Measurements from ENCODE around the gene ALG12. TPM values are rescaled to one million over a fixed set of nuclear protein-coding genes. Genes with fewer than 3 reads are reported as not detected.

ALG12 gene
- total RNA-seq, 1 donor from 2014 or later = 18.7 TPM

- H3K4me3 ChIP-seq (ENCODE audit: low read depth, low read length) = no peak overlapping the region
- DNase-seq (ENCODE audit: low read depth) = peak; percentile 51
- no peaks in the 10 kb centered on the region for H3K27me3 ChIP-seq (ENCODE audit: control insufficient read depth, insufficient read depth, low read length)
- TF ChIP-seq CTCF (IDR thresholded peaks at IDR 0.05; ENCODE audit: insufficient read depth, low read length, severe bottlenecking) = no peak
- FAIRE-seq = peak; percentile 82
- H3K36me3 ChIP-seq (ENCODE audit: control insufficient read depth, insufficient read depth, low read length) = no peaks in the 10 kb centered on the region
Measured at GRCh38 chr22:49951986-49952896, 34.0 kb upstream of the ALG12 start.

- Histone ChIP-seq H3K4me3 (ENCODE audit: low read depth, low read length) (no peak overlapping the region), H3K36me3 (ENCODE audit: control insufficient read depth, insufficient read depth, low read length) (no peaks in the 10 kb centered on the region), H3K27me3 (ENCODE audit: control insufficient read depth, insufficient read depth, low read length) (no peaks in the 10 kb centered on the region)
- DNase-seq (ENCODE audit: low read depth) (no peak), FAIRE-seq (no peak)
- no peak for TF ChIP-seq CTCF (IDR thresholded peaks at IDR 0.05; ENCODE audit: insufficient read depth, low read length, severe bottlenecking)
Measured at GRCh38 chr22:49951678-49951985, 33.4 kb upstream of the ALG12 start.

- FAIRE-seq = no peak
- no peaks in the 10 kb centered on the region for H3K27me3 ChIP-seq (ENCODE audit: control insufficient read depth, insufficient read depth, low read length)
- no peak overlapping the region for H3K4me3 ChIP-seq (ENCODE audit: low read depth, low read length)
- no peak for TF ChIP-seq CTCF (IDR thresholded peaks at IDR 0.05; ENCODE audit: insufficient read depth, low read length, severe bottlenecking)
- DNase-seq (ENCODE audit: low read depth) = peak; percentile 82
- H3K36me3 ChIP-seq (ENCODE audit: control insufficient read depth, insufficient read depth, low read length) = no peaks in the 10 kb centered on the region
Measured at GRCh38 chr22:49951000-49951677, 32.9 kb upstream of the ALG12 start.

GRCh38 chr22:49950396-49950994 lies 32.3 kb upstream of the ALG12 start:
- DNase-seq (ENCODE audit: low read depth) (no peak), FAIRE-seq (no peak)
- no peak overlapping the region for H3K4me3 ChIP-seq (ENCODE audit: low read depth, low read length)
- no peaks in the 10 kb centered on the region for H3K36me3 ChIP-seq (ENCODE audit: control insufficient read depth, insufficient read depth, low read length)
- no peak for TF ChIP-seq CTCF (IDR thresholded peaks at IDR 0.05; ENCODE audit: insufficient read depth, low read length, severe bottlenecking)
- H3K27me3 ChIP-seq (ENCODE audit: control insufficient read depth, insufficient read depth, low read length) = no peaks in the 10 kb centered on the region

- FAIRE-seq = no peak
- no peak for TF ChIP-seq CTCF (IDR thresholded peaks at IDR 0.05; ENCODE audit: insufficient read depth, low read length, severe bottlenecking)
- no peaks in the 10 kb centered on the region for H3K36me3 ChIP-seq (ENCODE audit: control insufficient read depth, insufficient read depth, low read length)
Measured at GRCh38 chr22:49949914-49950292, 31.7 kb upstream of the ALG12 start.

More at GRCh38 chr22:49949914-49950292, 31.7 kb upstream of the ALG12 start:
- DNase-seq (ENCODE audit: low read depth) = no peak
- no peaks in the 10 kb centered on the region for H3K27me3 ChIP-seq (ENCODE audit: control insufficient read depth, insufficient read depth, low read length)
- no peak overlapping the region for H3K4me3 ChIP-seq (ENCODE audit: low read depth, low read length)

All from bronchial epithelial cell (primary cell).